Peyer's patch (tissue), 4 donors: ENCODE results near the gene LCE5A.

Experiments used
- CTCF ChIP-seq, 6 experiments: fragments of 450-650 bp in 4 of 6; fragments of 200-600 bp in 2 of 6; sonication (generic) in 1 of 6; IDR thresholded peaks; one replicate each; pipeline ENCODE4 v1.5.1; 2017 to 2019; ENCODE audit warnings: antibody characterized with exemption in 6 of 6, mild to moderate bottlenecking in 3 of 6, moderate library complexity in 1 of 6
- POLR2A ChIP-seq, 2 donors: fragments of 450-650 bp; IDR thresholded peaks; one replicate each; pipeline ENCODE4 v1.5.1; 2017; ENCODE audit warnings: antibody characterized with exemption in 2 of 2, mild to moderate bottlenecking in 2 of 2, moderate library complexity in 2 of 2

GRCh38 chr1:152517237-152517811 lies 6.7 kb downstream of the LCE5A start:
- no peak for TF ChIP-seq POLR2A (IDR thresholded peaks at IDR 0.05)
- TF ChIP-seq CTCF (IDR thresholded peaks at IDR 0.05), result no peak
